Mesothelial cell of epicardium (in vitro differentiated cells): ENCODE measurements around the gene BUB3. TPM values are rescaled to one million over a fixed set of nuclear protein-coding genes. Genes with fewer than 3 reads are reported as not detected.
A peak's percentile ranks its signal among the peaks of the same experiment; 100 is the strongest.

Source experiments
- DNase-seq, 2 experiments: peaks; one replicate each; pipeline ENCODE4 v3.0.0; 2021; ENCODE audit warnings: low spot score in 2 of 2; ENCODE audit not compliant: unreplicated experiment in 2 of 2
- H3K27ac Mint-ChIP-seq: 2 replicates; pipeline ENCODE4 v1.8.0; 2021; ENCODE audit warnings: mixed read lengths
- H3K27me3 Mint-ChIP-seq: 2 replicates; pipeline ENCODE4 v1.8.0; 2021; ENCODE audit warnings: low read depth, mixed read lengths
- H3K36me3 Mint-ChIP-seq: 2 replicates; pipeline ENCODE4 v1.8.0; 2021; ENCODE audit warnings: mixed read lengths
- H3K4me1 Mint-ChIP-seq: 2 replicates; pipeline ENCODE4 v1.8.0; 2021; ENCODE audit warnings: mixed read lengths
- H3K4me3 Mint-ChIP-seq: 2 replicates; pipeline ENCODE4 v1.8.0; 2021; ENCODE audit warnings: mild to moderate bottlenecking, moderate library complexity, mixed read lengths
- H3K9me3 Mint-ChIP-seq: 2 replicates; pipeline ENCODE4 v1.8.0; 2021; ENCODE audit warnings: mixed read lengths
- CTCF ChIP-seq: fragments of 200-600 bp; sonication (generic); IDR thresholded peaks from one replicate; pipeline ENCODE4 v1.5.0; 2021; ENCODE audit warnings: antibody characterized with exemption; ENCODE audit not compliant: unreplicated experiment
- total RNA-seq: library from RNA; stranded (reverse); gene quantifications from 3 replicates; pipeline ENCODE4 v1.2.1, GENCODE V29; 2021

The BUB3 gene
- total RNA-seq, 1 donor from 2014 or later: 71.5 TPM

GRCh38 chr10:123129618-123130271, 24.5 kb upstream of the BUB3 start:
- peaks cover 13% of the 10 kb centered on the region for H3K4me1 Mint-ChIP-seq

DNA sequence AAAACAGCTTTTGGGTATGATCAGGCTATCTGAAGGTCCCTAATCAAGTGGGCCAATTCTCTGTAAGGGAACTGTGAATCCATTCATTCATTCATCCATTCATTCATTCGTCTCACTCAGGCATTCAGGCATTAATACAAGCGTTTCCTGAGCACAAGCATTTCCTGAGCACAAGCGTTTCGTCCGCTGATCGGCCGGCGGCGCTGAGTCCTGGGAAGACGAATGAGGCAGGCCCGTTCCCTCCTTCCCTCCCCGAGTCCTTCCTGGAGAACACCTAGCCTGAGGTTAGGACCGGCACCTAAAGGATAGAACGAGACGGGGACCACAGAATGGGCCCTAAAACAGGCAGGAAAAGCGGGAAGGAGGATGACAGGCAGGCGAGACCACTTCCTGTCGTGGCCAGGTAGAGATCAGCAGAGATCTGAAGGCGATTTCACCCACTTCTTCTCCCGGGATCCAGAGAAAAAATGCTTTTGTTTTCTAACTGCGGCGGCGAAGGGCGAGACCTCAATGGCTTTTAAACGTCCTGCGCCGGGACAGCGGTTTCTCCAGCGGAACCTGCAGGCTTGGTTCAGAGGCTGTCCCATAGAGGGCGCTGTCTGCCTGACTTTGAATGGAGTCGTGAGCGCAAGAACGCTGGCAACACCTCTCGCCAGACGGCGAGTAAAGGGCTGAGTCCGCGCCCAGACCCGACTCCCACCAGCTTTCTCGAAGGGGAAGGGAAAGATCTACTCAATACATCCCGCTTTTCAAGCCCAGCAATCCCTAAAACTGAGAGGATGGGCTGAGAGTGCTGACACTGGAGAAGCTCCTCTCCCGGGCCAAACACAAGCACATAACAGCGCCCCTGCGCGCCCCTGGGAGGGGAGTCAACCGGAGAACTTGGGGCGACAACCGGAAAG, 21.4 kb upstream of the BUB3 start:
- H3K36me3 Mint-ChIP-seq: no peaks in the 10 kb centered on the region
- H3K4me3 Mint-ChIP-seq: peak overlapping the region; percentile 33
- H3K4me1 Mint-ChIP-seq: peaks cover 19% of the 10 kb centered on the region
- peak; percentile 62 to 88 for DNase-seq
- peak; percentile 99 for TF ChIP-seq CTCF
- H3K9me3 Mint-ChIP-seq: no peaks in the 10 kb centered on the region
- H3K27me3 Mint-ChIP-seq: peaks cover 94% of the 10 kb centered on the region
- no peak overlapping the region for H3K27ac Mint-ChIP-seq

More at GRCh38 chr10:123129618-123130271, 24.5 kb upstream of the BUB3 start:
- DNase-seq: no peak
- TF ChIP-seq CTCF: no peak
- no peak overlapping the region for H3K4me3 Mint-ChIP-seq
- H3K9me3 Mint-ChIP-seq: no peaks in the 10 kb centered on the region
- peaks cover 99% of the 10 kb centered on the region for H3K27me3 Mint-ChIP-seq
- no peaks in the 10 kb centered on the region for H3K36me3 Mint-ChIP-seq
- no peak overlapping the region for H3K27ac Mint-ChIP-seq

- Mint-ChIP-seq H3K4me3 (no peak overlapping the region), H3K27me3 (peaks cover 94% of the 10 kb centered on the region), H3K36me3 (no peaks in the 10 kb centered on the region), H3K4me1 (peaks cover 19% of the 10 kb centered on the region), H3K27ac (no peak overlapping the region), H3K9me3 (no peaks in the 10 kb centered on the region)
- DNase-seq: no peak
- no peak for TF ChIP-seq CTCF
Observed at GRCh38 chr10:123133541-123134342, 20.5 kb upstream of the BUB3 start.

DNA sequence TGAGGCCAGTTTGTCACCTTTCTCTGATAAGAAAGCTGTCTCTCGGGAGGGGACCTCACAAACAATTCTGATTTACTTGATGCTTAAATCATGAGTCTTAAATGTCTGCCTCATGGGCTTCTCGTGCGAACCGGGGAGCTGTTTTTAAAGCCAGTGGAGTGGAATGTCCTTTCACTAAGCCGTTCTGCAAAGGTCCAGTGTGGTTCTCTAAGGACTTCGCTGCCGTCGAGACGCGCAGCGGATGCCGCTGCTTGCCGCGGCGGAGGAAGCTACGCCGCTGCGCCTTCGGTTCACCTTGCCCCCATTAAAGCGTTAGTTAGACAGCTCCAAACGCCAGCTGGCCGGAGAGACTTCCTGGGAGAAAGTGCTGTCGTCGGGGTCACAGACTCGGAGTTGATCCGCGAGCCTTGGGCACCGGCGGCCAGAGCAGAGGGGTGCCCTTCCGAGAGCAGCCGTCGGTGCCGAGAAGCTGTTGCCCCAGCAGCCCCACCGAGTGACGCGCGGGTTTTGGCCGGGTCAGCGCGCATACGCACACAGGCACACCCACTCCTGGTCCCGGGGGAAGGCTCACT, 19.8 kb upstream of the BUB3 start:
- Mint-ChIP-seq H3K36me3 (no peaks in the 10 kb centered on the region), H3K9me3 (no peaks in the 10 kb centered on the region), H3K4me1 (peaks cover 23% of the 10 kb centered on the region), H3K27ac (no peak overlapping the region), H3K27me3 (peaks cover 94% of the 10 kb centered on the region), H3K4me3 (peak overlapping the region; percentile 8)
- no peak for DNase-seq
- no peak for TF ChIP-seq CTCF

DNA sequence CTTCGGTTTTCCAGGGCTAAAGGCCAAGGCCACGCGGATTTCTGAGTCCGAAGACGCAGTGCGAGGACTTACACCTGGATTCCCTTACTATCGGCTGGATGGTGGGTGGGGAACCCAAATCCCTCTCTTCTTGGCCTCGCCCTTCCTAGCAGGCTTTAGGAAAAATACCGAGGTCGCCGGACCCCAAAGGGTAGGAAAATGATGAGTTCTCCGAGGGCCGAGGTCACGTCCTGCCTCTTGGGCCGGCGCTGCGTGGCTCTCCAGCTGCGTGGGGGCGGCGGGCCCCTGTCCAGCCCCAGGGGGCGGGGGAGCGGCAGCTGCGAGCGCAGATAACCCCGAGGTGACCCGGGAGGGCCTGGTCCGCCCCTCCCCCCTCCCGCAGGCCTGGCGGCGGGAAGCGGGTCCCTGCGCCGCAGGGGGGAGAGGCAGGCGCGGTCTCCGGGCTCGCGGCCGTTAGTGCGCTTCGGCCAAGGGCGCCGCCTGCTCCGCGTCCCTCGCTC, 19.2 kb upstream of the BUB3 start:
- Mint-ChIP-seq H3K9me3 (no peaks in the 10 kb centered on the region), H3K36me3 (no peaks in the 10 kb centered on the region), H3K4me3 (no peak overlapping the region), H3K27me3 (peaks cover 94% of the 10 kb centered on the region), H3K27ac (no peak overlapping the region), H3K4me1 (peaks cover 27% of the 10 kb centered on the region)
- TF ChIP-seq CTCF: no peak
- no peak for DNase-seq
